Esophagus (tissue), 2 donors: ENCODE results near the gene ACTR10. TPM values are rescaled to one million over a fixed set of nuclear protein-coding genes. Genes with fewer than 3 reads are reported as not detected.

ENCODE experiments used
- H3K27ac ChIP-seq, 2 donors: one replicate each; pipeline ENCODE4 v1.5.1; 2013; ENCODE audit warnings: low read depth in 2 of 2, mild to moderate bottlenecking in 2 of 2, inconsistent platforms in 1 of 2, low read length in 1 of 2, moderate library complexity in 1 of 2
- H3K27me3 ChIP-seq, 2 donors: one replicate each; pipeline ENCODE4 v1.6.1; 2013; ENCODE audit warnings: low read length in 2 of 2, control low read depth in 1 of 2, mild to moderate bottlenecking in 1 of 2; ENCODE audit not compliant: insufficient read depth in 2 of 2, control insufficient read depth in 1 of 2
- H3K36me3 ChIP-seq, 2 donors: one replicate each; pipeline ENCODE4 v1.6.1; 2013; ENCODE audit warnings: low read length in 1 of 2; ENCODE audit not compliant: control insufficient read depth in 2 of 2, insufficient read depth in 2 of 2
- H3K4me1 ChIP-seq, 2 donors: one replicate each; pipeline ENCODE4 v1.6.1; 2013; ENCODE audit warnings: low read length in 1 of 2; ENCODE audit not compliant: control insufficient read depth in 2 of 2, insufficient read depth in 2 of 2
- H3K4me3 ChIP-seq, 2 donors: one replicate each; pipeline ENCODE4 v1.5.1; 2013; ENCODE audit warnings: low read length in 2 of 2, mild to moderate bottlenecking in 2 of 2, low read depth in 1 of 2, moderate library complexity in 1 of 2
- H3K9me3 ChIP-seq, 2 donors: one replicate each; pipeline ENCODE4 v1.6.1; 2013; ENCODE audit warnings: mild to moderate bottlenecking in 2 of 2, low read depth in 1 of 2, low read length in 1 of 2, moderate library complexity in 1 of 2; ENCODE audit not compliant: control insufficient read depth in 2 of 2, insufficient read depth in 1 of 2
- WGBS, 2 donors: extraction: QIAGEN DNeasy Blood & Tissue Kit; methylation state at CpG; one replicate each; pipeline ENCODE4 v1.1.7; 2013; 5-methylcytosine and 5-hydroxymethylcytosine counted together
- polyA plus RNA-seq, 2 donors: library from polyadenylated mRNA; stranded (reverse); fragments of 200-250 nt; gene quantifications; one replicate each; pipeline ENCODE4 v1.2.3, GENCODE V29; 2013
- donor health status: healthy with polysubstance abuse.
- donor health status: Bipolar disorder and iron deficiency.

The ACTR10 gene
- polyA plus RNA-seq, 2 donors: 42.8 to 57.4 TPM

DNA sequence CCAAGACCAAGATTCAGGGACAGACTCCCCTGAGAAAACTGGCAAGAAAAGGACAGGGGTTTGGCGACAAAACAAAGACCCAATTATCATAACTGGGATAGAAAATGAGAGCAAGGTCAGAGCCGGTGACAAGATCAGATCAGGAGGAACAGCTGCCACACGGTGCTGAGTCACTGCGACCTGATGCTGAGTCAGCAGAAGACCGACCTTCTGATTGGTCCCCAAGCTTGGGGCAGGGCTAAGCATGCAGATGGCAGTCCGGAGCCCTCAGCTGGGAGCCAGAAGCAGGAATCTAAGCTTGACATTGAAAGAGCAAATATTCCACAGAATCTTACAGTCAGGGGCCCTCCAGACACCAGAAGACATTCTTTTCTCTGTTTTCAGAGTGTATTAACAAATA lies 28.9 kb upstream of the ACTR10 start:
- H3K36me3 ChIP-seq: no peaks in the 10 kb centered on the region
- 8 to 15% methylated on average over 6 of the region's 6 CpGs for WGBS, 2 donors
- no peak overlapping the region for H3K4me3 ChIP-seq
- no peaks in the 10 kb centered on the region for H3K9me3 ChIP-seq
- no peak overlapping the region for H3K27ac ChIP-seq
- no peaks in the 10 kb centered on the region for H3K27me3 ChIP-seq
- no peaks in the 10 kb centered on the region for H3K4me1 ChIP-seq

DNA sequence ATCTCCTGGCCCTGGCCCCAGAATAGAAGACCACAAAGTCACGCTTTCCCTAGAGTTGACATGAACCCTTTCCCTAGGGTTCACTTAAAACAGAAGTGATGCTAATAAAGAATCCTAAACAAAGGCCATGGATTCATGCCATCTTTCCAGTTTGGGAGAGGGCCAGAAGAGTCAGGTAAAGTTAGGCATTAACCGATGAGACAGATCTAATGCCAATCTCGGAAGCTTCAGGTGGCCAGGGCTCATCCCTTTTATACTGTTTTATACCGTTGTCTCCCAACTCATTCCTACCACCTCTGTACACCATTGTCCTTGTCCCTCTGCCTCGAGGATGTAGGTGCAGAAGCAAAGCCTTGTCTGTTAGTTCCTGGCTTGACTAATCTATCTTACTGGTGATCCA lies 22.8 kb upstream of the ACTR10 start:
- Histone ChIP-seq H3K27me3 (no peaks in the 10 kb centered on the region), H3K36me3 (no peaks in the 10 kb centered on the region), H3K4me3 (no peak overlapping the region), H3K9me3 (no peaks in the 10 kb centered on the region), H3K4me1 (no peaks in the 10 kb centered on the region), H3K27ac (no peak overlapping the region)
- 58 to 76% methylated on average over 5 of the region's 5 CpGs for WGBS, 2 donors

DNA sequence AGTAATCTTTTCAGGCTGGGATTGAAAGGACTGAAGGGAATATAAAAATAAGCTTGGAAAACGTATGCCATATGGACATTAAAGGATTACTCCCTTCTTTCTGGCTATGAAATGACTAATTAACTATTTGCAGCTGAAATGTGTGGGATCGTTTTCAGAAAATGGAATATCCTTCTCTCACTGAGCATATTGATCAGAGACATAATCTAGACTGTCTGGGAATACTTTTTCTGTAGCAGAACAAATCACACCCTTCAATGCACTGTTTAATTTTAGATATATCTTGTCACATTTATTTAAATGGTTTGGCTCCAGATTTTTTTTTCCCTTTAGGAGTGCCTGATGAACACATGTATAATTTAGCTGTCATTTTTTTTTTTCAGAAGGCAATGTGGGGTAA lies 10.8 kb upstream of the ACTR10 start:
- Histone ChIP-seq H3K4me1 (no peaks in the 10 kb centered on the region), H3K36me3 (no peaks in the 10 kb centered on the region)
- 64 to 71% methylated on average over 2 of the region's 2 CpGs for WGBS, 2 donors

DNA sequence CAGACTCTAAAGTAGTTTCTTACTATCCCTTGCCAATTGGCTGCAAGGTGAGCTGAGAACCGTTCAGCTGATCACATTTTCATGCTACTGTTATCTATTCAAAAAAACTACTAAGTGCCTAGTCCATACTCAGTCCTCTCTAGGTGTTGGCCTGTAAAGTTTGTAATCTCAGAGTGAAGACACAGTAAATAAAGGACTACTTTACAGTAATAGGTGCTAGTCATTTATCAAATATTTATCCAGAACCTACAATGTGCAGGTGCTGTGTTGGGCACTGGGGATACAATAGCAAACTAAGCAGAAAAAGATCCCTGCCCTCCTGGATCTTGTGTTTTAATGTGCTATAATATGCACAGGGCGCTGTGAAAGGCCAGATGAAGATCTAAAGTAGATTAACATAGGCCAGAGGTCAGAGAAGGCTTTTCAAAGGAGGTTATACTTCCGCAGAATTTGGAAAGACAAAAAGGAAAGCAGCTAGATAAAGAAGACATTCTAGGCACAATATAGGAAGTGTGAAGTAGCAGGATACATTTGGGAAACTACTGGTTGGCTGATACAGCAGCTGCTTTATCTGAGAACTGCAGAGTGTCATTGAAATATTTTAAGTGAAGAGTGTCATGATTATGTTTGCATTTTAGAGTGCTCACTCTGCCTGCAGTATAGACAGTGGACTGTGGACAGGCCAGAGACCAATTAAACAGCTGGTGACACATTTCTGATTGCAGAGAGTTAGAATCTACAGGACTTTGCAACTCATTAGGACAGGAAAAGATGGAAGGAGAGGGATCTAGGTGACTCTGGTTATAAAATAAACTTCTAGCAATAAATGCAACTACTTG lies 8.0 kb upstream of the ACTR10 start:
- Histone ChIP-seq H3K27ac (no peak overlapping the region), H3K36me3 (no peaks in the 10 kb centered on the region), H3K9me3 (no peaks in the 10 kb centered on the region), H3K4me1 (no peaks in the 10 kb centered on the region), H3K4me3 (no peak overlapping the region), H3K27me3 (no peaks in the 10 kb centered on the region)
- WGBS, 2 donors: 58 to 71% methylated on average over 3 of the region's 3 CpGs

More for the DNA sequence above, 10.8 kb upstream of the ACTR10 start:
- H3K27ac ChIP-seq: no peak overlapping the region
- no peak overlapping the region for H3K4me3 ChIP-seq
- H3K9me3 ChIP-seq: no peaks in the 10 kb centered on the region
- peaks cover 0 to 3% of the 10 kb centered on the region in 2 donors for H3K27me3 ChIP-seq

DNA sequence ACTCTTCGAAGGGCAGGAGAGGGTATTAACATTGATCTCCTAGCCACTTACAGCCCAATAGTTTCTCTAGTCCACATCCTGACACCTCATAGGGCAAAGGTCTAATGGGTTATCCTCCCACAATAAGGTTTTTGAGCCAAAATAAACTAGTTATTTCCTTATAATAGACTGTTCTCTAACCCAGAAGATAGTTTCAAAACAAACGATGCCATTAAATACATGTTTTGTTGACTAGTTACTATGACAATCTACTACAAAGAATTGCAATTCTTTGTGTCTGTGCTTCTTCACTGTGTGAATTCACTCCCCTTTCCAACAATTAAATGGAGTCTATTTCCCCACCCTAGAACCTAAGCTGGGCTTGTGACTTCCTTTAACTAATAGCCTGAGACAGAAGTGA lies 6.4 kb upstream of the ACTR10 start:
- H3K4me3 ChIP-seq: no peak overlapping the region
- no peak overlapping the region for H3K27ac ChIP-seq
- no peaks in the 10 kb centered on the region for H3K36me3 ChIP-seq
- no peaks in the 10 kb centered on the region for H3K9me3 ChIP-seq
- no peaks in the 10 kb centered on the region for H3K4me1 ChIP-seq
- H3K27me3 ChIP-seq: no peaks in the 10 kb centered on the region
- 63 to 64% methylated on average over 2 of the region's 2 CpGs for WGBS, 2 donors

DNA sequence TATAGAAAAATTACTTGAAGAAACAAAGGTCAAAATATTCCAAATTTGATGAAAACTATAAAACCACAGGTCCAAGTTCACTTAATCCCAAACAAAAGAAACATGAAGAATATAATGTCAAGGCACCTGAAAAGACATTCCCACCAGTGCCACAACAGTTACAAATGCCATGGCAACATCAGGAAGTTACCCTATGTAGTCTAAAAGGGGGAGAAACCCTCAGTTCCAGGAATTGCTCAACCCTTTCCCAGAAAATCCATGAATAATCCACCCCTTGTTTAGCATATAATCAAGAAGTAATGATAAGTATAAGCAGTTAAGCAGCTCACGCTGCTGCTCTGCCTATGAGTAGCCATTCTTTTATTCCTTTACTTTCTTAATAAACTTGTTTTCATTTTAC lies 3.8 kb upstream of the ACTR10 start:
- no peak overlapping the region for H3K27ac ChIP-seq
- no peaks in the 10 kb centered on the region for H3K27me3 ChIP-seq
- H3K4me1 ChIP-seq: no peaks in the 10 kb centered on the region
- H3K36me3 ChIP-seq: no peaks in the 10 kb centered on the region
- H3K9me3 ChIP-seq: no peaks in the 10 kb centered on the region
- WGBS, 2 donors: 87 to 93% methylated on average over 1 of the region's 1 CpG
- H3K4me3 ChIP-seq: no peak overlapping the region

DNA sequence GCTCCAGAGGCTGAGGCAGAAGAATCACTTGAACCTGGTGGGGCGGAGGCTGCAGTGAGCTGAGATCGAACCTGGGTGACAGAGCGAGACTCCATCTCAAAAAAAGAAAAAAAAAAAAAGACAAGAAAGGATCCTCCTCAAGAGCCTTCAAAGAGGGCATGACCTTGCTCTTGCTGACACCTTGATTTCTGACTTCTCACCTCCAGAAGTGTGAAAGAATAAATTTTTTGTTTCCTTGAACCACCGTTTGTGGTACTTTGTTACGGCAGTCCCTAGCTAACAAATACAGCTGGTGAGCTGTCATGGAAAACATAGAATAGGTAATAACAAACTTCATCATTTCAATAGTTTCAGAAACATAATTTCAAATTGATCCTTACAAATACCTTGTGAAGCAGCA lies 1.9 kb upstream of the ACTR10 start:
- peaks cover 0 to 2% of the 10 kb centered on the region in 2 donors for H3K4me1 ChIP-seq
- no peaks in the 10 kb centered on the region for H3K36me3 ChIP-seq
- H3K27me3 ChIP-seq: no peaks in the 10 kb centered on the region
- no peak overlapping the region for H3K27ac ChIP-seq
- 88 to 94% methylated on average over 5 of the region's 5 CpGs for WGBS, 2 donors
- no peak overlapping the region for H3K4me3 ChIP-seq
- no peaks in the 10 kb centered on the region for H3K9me3 ChIP-seq

DNA sequence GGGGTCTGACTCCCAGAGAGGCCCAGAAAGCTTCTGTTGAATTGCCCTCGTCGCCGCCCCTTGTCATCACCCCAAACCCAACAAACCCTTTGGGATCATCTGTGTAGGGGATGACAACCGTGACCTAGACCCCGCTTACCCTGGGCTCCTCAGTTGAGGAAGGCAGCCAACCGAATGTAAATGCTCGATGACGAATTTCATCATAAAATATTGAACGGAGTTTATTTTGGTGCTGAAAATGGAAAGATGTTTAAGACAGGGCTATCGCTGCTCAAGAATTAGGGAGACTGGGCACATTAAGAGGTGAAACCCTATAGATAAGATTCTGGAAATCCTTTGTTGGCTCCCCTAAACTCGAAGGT lies 512 bp downstream of the ACTR10 start:
- 0 to 1% methylated on average over 11 of the region's 11 CpGs for WGBS, 2 donors
- no peaks in the 10 kb centered on the region for H3K9me3 ChIP-seq
- H3K4me3 ChIP-seq: peak overlapping the region; percentile 93 to 99
- no peaks in the 10 kb centered on the region for H3K27me3 ChIP-seq
- H3K4me1 ChIP-seq: peaks cover 0 to 2% of the 10 kb centered on the region in 2 donors
- no peaks in the 10 kb centered on the region for H3K36me3 ChIP-seq
- H3K27ac ChIP-seq: peak overlapping the region; percentile 97 to 98

DNA sequence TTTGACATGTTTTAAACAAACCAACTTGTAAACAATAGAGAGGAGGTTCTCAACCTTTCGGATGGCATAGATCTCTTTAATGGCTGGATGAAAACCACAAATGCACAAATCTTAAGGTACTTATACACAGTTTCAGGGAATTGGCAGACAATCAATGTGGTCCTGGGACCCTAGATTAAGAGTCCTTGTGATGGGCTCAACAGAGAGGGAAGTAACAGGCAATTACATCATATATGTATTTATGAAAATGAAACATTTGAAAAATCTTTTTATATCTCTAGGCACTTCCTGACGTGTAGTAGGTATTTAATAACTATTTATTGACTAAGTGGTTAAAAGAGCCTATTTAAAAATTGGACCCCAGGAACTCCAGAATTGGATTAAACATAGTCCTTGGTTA lies 897 bp downstream of the ACTR10 start:
- Histone ChIP-seq H3K4me1 (peaks cover 0 to 2% of the 10 kb centered on the region in 2 donors), H3K36me3 (no peaks in the 10 kb centered on the region), H3K27ac (no peak overlapping the region), H3K4me3 (peak overlapping the region; percentile 93 to 99), H3K9me3 (no peaks in the 10 kb centered on the region), H3K27me3 (no peaks in the 10 kb centered on the region)
- WGBS, 2 donors: 1 to 3% methylated on average over 2 of the region's 2 CpGs

DNA sequence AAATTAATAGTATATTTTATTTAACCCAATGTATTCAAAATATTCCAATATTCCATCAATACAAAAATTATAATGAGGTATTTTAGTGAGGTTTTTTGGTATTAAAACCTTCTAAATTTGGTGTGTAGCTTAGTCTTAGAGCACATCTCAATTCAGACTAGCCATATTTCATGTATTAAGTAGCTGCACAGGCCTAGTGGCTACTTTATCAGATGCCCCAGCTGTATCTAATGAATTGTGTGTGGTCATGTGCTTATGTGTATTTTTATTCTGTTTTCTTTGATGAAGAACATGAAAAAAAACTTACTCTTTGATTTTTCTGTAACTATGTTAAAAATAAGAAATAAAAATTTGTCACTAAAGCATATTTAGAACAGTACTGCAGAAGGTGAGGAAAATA lies 13.2 kb downstream of the ACTR10 start:
- Histone ChIP-seq H3K4me1 (no peaks in the 10 kb centered on the region), H3K27ac (no peak overlapping the region), H3K27me3 (no peaks in the 10 kb centered on the region), H3K4me3 (no peak overlapping the region), H3K36me3 (peaks cover 0 to 3% of the 10 kb centered on the region in 2 donors), H3K9me3 (no peaks in the 10 kb centered on the region)
